NCI-H446 treated with DMSO at 0.1 percent for 48 hours (cell line): ENCODE data around the gene TMTC3.
"Not testable (repeated sequence)": the region's sequence is repeated elsewhere in the genome, so short reads cannot be mapped to it uniquely, and the experiment has no call there.

ENCODE experiments used
- DNase-seq: peaks from one replicate; lab custom pipeline; 2025; lab: John Stamatoyannopoulos, UW

TMTC3 gene

DNA sequence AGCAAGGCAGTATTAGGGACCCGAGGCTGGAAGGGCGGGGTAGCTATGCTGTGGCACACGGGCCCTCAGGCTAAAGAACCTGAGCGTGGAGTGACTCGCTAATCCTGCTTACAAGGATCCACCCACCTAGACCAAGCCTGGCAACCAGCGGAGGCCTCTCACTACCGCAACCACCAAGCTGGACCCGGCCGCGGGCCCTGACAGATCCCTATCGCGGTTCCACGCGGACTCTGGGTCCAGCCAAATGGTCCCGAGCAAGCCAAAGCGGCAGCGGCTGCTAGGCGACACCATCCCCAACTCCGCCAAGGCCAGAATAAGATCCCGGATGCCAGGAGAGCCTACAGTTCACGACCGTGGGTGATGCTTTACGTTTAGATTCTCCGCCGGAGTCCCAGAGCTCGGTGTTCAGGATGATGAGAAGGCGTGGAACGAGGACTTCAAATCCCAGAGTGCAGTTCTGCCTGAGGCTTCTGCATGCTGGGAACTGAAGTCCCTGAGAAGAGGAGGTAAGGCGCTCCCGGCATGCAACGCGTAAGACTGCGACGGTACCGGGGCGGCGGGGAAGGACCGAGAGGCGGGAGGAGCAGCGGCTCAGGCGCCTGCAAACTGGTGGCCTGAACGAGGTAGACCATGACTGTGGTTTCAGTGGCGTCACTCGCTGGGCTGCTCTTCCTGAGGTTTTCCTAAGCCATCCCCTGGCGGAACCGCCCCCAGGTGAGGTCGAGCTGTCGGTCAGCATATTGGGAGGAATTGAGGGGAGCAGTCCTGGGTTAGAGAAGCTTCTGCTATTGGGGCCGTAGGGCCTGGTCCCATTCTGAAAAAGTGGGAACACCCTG, at the start of gene TMTC3, which contains the start of gene CEP290:
TMTC3 (plus strand) TSS at position 534 of the 836 bp plus-strand sequence. CDS start 6,009 bp downstream, outside the sequence.
CEP290 (minus strand) TSS at position 315 of the 836 bp plus-strand sequence. CDS start 781 bp downstream, outside the sequence.
- peak; percentile 98 for DNase-seq

DNA sequence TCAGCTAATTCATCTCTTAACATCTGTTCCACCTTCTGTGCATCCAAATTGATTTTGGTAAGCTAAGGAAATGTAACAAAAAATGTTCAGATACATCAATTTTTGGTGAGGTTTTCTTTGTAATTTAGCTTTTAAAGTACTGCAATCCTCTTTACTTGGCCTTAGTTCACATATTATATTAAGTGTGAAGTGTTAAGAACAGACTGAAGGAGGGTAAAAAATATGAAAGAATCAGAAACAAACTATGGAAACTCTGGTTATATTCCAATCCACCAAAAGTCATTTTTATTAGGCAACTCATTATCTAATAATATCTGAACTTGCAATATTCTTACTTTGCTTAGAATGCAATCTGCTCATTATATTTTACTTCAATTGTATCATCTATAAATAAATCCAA, 49.3 kb upstream of the TMTC3 start:
- no peak for DNase-seq

DNA sequence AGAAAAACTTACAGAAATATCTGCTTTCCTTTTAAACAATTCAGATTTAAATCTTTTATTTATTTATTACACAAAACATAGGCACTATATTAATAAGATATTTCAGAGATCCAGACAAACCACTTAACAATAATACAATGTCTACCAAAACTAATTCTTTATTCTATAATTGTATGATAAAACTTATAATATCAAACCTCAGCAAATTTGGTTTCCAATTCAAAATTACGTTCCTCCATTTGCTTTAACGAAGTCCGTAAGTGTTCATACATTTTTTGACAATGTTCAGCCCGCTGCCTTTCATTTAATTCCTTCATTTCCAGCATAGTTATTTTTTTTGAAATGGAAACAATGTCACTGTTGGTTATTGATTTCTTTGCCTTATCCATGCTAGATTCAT, 48.5 kb upstream of the TMTC3 start:
- no peak for DNase-seq

DNA sequence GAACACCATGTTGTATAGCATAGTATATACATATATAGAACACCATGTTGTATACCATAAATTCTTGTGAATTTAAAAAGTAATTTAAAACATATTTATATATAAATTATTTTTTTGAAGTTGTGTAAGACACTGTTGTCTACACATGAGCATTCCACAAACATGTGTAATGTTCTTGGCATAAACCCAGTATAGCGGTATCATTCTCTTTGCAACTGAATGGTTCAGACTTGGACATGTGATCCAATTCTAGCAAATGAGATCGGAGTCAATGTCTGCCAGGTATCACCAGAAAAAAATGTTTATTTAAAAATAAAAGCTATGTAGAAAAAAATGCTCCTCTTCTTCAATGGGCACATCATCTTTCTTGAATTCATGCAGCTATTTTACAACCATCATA, 34.1 kb upstream of the TMTC3 start:
- no peak for DNase-seq

DNA sequence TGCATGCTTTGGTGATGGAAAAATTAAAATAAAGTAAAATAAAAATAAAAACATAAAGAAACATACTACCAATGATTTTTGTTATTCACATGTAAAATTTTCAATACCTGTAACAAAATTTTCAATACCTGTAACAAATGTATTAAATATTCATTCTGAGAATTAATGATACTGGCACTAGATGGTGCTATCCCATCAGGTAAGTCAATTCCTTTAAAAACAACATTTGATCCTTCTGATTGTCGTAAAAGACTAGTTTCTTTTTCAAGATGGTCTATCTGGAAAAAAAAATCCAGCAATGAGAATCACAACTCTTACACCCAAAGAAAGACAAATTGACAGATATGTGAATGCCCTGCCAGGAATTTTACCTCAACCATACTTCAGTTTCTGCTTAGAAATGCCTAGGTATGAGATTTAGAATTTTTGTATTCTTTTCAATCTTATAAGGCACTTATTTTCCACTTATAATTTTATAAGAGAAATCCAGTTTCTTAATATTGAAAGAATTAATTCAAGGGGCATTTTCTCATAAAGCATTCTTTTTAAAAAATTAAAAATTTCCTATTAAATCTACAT, 30.9 kb upstream of the TMTC3 start:
- DNase-seq: no peak

DNA sequence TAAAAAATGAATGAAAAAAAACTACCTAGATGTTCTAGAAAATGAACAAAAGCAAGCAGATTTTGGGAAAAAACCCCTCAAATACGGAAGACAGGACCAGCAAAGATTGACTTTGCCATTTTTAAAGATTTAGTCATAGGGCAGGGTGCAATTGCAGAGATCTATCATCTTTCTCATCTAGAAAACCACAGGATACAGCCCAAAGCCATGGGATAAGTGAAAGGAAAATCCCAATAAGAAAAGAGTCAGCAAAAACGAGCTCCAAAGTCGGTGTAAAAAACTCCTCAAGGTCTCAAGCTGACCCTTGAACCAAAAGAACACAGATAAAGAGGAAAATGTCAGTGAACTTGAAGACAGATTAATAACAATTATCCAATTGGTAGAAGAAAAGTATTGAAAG, 28.2 kb upstream of the TMTC3 start:
- DNase-seq: no peak

DNA sequence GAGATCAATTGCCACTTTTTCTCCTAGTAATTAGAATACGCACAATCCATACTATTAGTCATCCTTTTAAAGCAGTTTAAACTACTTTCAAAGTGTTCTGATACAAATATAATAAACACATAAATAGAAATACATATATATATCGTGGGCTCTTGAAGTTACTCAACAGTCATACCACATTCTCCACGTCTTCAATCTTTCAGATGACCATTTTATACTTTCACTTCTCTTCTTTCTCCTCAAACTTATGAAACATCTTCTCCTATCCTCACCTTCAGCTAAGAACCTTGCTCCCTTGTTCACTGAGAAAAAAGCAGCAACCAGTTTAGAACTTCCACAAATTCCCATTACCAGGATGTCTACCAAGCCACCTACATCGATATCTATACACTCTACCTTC, 19.4 kb upstream of the TMTC3 start:
- no peak for DNase-seq

DNA sequence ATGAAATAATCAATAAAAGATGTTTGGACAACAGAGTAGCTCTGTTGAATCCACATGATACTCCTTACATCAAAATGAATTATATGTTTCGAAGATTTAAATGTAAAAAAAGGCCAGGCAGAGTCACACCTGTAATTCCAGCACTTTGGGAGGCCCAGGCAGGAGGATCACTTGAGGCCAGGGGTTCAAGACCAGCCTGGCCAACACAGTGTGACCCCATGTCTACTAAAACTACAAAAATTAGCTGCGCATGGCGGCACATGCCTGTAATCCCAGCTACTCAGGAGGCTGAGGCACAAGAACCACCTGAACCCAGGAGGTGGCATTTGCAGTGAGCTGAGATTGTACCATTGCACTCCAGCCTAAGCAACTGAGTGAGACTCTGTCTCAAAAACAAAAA, 15.0 kb upstream of the TMTC3 start:
- no peak for DNase-seq

DNA sequence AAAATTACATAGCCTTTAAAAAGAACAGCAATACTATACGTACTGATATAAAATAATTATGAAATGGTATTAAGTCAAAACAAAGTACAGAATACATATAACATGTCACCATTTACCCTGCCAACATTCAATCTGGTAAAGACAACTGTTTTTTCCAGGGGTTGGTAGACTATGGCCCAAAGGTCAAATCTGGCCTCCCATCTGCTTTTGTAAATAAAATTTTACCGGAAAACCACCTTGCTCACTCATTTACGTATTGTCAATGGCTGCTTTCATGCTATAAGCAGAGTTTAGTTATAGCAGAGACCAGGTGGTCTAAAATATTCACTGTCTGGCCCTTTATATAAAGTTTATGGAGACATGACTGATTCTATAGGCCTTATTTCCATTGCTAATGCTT, 14.3 kb upstream of the TMTC3 start:
- no peak for DNase-seq

DNA sequence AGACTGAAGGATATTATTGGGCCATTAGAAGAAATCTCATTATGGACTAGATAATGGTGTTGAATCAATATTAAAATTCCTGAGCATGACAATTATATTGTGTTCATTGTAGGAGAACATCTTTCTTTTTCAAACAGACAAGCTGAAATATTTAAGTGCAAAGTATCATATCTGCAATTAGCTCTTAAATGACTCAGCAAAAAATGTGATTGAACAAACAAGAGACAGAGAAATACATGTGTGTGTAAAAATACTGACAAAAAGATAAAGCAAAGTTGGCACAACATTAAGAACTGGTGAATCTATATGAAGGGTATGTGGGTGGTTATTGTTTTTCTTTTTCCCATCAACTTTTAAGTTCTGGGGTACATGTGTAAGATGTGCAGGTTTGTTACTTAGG, 9.7 kb upstream of the TMTC3 start:
- no peak for DNase-seq

DNA sequence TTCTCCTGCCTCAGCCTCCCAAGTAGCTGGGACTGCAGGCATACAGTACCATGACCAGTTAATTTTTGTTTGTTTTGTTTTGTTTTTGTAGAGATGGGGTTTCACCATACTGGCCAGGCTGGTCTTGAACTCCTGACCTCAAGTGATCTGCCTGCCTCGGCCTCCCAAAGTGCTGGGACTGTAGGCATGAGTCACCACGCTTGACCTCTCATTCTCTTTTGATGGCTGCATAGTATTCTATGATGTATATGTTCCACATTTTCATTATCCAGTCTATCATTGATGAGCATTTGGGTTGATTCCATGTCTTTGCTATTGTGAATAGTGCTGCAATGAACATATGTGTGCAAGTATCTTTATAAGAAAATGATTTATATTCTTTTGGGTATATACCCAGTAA, 8.9 kb upstream of the TMTC3 start:
- not testable (repeated sequence) for DNase-seq

DNA sequence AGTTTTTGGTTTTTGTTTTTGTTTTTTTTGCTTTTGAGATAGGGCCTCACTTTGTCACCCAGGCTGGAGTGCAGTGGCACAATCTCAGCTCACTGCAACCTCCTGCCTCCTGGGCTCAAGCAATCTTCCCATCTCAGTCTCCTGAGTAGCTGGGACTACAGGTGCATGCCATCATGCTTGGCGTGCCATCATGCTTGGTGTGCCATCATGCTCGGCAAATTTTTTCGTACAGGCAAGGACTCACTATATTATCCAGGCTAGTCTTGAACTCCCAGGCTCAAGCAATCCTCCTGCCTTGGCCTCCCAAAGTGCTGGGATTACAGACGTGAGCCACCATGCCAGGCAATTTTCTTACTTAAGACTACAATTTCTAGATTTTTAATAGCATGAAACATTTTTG, 2.4 kb upstream of the TMTC3 start:
- DNase-seq: not testable (repeated sequence)

DNA sequence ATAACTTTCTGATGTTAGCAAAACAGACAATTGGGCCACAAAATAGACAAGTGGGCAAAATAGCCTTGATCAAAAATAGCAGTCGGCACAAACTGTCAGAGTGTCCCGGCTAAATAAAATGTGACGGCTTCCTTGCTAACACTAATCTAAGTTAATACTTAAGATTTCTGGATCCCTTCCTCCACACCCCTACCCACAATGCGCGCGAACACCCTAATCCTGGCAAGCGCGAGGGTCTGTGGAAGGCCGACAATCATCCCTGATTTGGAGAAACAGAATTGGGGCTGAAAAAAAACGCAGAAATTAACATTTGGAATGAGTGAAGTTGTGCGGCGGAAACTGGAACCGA, 708 bp upstream of the TMTC3 start:
- no peak for DNase-seq

DNA sequence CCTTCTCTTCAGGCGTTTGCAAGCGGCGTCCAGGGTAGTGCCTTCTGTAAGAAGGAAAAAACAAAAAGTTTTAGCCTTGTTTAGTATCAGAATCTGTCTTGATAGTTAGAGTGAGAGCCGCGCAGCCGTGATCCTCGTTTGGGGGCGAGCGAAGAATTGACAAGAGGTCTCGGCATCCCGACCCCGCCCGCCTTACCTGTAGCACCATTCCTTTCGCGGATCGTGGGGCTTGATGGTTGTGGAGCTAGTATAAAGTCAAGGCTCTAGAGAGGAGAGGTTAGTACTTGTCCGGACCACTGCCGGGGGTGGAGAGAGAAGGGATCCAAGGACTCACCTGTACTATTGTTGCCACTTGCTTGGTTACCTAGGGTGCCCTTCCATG, 494 bp downstream of the TMTC3 start:
- no peak for DNase-seq

DNA sequence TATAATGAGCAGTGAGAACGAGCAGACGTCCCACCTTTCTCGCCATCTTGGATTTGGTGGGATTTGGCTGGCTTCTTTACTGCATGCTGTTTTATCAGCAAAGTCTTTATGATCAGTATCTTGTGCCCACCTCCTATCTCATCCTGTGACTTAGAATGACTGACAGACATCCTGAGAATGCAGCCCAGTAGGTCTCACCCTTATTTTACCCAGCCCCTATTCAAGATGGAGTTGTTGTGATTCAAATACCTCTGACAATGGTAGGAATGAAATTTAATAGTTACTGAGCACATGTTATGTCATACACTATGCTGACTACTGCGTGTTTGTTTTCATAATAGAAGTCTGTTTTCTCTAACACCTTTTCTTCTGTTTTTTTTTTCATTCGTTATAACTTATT, 1.9 kb downstream of the TMTC3 start:
- no peak for DNase-seq

DNA sequence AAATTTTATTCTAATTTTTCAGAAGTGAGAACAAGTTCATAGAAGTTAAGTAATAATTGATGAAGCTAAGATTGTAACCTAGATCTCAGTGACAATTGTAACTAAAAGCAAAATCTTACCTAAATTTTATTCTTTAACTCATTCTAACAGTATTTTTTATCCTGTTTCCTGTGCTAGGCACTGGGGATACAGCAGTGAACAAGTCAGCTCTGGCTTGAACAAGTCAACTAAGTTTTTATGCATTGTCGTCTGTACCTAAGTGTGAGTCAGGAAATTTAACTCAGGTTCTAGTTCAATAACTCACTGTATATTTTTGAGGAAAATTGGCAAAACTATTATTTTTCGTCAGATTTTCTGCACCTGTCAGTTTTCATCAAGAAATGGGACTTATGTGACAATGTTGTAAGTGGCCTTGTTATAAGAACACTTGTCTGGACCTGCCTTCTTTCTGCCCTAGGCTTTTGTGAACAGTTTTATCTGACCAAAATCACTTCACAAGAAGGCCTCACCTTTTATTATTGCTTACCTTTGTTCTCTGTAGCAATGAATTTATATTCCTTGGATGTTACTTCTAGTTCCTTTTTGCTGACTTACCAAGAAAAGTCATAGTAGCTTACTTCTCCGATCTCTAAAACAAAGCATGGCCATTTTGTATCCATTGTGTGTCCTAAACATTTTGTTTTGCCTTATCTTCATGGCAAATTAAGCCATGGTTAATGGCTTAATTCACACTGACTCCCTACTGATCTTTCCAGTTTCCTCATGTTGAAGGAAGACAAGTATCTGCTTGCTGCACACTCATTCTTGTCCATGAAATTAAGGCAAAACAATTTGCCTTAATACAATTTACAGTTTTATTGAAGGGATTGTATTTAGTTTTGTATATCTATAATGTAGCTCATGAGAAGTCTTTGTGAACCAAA, 2.7 kb downstream of the TMTC3 start:
- DNase-seq: no peak

DNA sequence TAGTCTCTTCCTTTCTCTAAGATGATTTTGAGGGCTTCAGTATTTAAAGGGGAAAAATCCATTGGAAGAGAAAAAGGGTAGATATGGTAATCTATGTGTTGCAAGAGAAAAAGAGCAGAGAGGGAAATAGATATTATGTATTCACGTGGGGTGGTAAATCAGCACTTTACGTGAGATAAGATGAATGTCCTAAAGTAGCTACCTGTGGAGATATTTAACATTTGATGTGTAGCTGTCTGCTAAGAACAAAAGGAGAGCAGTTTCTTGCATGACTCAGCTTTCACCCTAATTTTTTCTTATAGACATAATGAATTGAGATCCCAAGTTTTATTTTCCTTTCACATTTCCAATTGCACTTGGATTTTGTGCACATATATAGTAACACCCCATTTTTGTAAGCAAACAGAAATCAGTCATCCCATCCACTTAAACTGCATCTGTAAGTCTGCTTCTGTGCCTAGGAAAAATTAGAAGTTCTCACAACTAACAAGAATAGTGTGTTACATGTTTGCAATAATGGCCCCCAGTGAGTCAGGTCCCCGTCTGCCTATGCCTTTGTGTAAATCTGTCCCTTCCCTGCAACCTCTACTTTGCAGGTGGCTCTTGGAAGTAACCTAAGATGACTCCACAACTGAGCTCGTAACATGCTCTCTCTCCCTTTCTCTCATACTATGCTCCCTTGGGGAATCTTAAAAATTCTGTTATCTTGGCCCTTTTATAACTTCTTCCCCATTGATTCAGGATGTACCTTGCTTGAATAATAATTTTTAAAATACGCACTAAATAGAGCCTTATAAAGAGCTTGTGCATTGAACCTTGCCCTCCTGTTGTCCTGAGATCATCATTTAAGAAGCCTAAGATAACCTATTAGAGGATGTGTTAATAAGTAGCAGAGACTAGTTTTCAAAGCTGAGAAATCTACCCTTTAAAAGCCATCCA, 3.7 kb downstream of the TMTC3 start:
- no peak for DNase-seq

DNA sequence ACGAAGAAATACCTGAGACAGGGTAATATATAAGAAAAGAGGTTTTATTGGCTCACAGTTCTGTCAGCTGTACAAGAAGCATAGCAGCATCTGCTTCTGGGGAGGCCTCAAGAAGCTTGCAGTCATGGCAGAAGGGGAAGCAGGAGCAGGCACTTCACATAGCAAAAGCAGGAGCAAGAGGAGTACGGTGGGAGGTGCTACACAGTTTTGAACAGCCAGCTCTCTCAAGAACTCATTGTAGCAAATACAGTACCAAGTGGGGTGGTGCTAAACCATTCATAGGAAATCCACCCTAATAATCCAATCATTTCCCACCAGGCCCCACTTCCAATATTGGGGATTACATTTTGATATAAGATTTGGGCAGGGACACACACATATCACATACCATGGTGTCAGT, 8.0 kb downstream of the TMTC3 start:
- DNase-seq: no peak

DNA sequence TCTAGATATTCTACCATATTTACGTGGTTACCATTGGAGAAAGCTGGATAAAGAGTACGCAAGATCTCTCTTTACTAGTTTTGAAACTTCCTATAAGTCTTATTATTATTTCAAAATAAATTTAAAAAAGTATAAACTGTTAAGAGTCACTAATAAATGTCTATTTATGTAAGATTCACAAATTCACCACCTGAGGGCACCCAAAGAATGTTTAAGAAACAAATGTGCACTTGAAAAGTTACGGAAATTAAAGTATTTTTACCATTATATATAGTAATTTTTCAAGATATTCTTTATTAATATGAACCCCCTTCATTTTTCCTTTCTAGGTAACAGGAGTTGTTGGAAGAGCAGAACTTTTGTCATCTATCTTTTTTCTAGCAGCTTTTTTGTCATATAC, 11.9 kb downstream of the TMTC3 start:
- no peak for DNase-seq

DNA sequence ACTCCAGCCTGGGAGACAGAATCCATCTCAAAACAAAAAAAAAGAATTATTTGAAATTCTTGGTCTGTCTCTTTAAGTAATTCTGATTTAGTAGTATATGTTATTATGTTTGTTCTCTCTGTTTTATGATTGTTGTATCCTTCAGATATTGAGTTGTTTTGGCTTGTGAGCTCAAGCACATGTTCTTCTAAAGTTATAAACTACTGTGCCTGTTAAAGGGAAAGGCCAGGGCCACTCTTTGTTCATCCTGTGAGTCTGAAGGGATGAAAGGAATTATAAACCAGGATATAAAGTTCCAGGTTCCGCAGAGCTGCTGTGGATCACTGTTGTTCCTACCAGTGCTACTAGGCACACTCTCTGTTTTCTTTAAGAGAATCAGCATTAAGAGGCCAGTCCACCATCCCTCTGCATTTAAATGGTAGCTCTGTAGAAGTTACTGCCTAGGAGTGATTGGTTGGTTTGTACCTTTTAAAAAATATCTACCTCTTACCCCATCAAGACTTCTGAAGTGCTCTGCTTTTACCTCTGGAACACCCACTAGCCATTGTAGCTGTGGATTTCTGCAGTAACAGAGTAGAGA, 14.1 kb downstream of the TMTC3 start:
- DNase-seq: no peak

DNA sequence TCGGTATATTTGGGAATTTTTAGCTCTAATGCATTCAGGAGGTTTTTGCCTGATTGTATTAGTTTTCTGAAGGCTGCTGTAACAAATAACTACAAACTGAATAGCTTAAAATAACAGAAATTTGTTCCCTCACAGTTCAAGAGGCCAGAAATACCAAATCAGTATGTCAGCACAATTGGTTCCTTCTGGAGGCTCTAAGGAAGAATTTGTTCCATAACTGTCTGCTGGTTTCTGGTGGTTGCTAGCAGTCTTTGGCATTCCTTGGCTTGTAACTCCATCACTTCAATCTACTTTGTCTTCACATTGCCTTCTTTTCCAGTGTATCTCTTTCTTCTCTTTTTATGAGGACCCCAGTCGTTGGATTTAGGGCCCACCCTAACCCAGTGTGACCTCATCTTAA, 21.3 kb downstream of the TMTC3 start:
- DNase-seq: no peak
